ENCODE results near the gene PAX2.

The PAX2 gene

DNA sequence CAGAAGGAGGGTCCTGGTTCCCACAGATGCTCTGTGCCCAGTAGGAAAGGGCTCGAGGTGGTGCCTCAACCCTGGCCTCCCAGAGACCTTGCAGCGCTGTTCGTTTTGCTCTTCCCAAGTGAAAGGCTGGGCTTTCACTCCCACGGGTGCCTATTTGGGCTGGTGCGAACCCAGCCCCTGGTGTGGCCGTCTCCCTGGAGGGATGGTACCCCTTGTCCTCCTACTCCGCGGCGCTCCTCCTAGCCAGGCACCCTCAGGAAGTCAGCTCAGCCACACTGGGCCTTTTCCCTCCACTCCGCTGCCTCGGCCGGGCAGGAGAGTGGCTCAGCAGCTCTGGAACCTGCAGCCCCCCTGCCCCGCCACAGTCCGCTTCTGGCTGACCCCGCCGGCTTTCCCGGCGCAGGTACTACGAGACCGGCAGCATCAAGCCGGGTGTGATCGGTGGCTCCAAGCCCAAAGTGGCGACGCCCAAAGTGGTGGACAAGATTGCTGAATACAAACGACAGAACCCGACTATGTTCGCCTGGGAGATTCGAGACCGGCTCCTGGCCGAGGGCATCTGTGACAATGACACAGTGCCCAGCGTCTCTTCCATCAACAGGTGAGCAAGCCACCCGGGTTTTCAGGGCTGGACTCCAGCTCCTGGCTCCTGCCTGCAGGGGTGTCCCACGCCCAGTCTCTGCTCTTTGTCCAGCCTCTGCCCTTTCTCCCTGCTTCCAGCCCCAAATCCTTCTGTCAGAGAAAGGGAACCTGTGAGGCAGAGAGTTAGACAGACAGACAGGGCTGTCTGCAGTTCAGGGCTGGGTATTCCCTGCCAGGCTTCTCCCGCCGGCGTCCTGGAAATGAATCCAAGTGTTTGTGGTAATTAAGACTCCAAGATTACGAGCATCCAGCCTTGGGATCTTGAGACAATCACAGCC lies 5.2 kb downstream of the PAX2 start:
- in situ Hi-C loops (cut with HindIII; ENCODE audit: low sequenced_read_pairs), result no loop called here

DNA sequence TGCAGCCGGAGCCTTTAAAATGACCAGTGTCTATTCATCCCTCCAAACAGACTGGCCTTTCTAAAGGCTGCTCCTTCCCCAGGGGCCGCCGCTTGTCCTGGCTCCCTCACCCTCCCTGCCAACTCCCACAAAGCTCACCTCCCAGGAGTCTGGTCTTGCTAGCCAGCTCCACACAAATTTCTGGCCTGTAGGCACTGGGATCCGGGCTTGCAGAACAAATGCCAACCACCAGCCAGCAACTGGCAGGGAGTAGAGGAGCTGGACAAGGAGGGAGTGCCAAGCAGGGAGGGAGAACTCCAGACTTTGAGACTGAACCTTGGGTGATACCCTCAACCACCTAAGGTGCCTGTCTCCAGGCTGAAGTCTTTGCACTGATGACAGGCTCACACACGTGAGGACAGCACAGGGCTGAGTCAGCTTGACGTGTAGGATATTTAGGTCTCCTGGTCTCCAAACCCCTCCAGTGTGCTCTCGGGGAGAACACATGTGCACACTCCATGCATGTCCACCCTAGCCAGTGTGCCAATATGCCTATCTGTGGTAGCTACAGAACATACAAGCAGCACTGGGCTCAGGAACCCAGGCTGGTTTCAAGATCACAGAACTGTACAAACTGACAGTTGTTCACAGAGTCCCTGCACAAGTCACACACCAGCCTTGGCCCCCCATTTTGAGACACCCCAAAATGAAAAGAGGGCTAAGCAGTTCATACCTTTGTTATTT lies 6.0 kb downstream of the PAX2 start:
- in situ Hi-C loops (cut with HindIII; ENCODE audit: low sequenced_read_pairs), result no loop called here

DNA sequence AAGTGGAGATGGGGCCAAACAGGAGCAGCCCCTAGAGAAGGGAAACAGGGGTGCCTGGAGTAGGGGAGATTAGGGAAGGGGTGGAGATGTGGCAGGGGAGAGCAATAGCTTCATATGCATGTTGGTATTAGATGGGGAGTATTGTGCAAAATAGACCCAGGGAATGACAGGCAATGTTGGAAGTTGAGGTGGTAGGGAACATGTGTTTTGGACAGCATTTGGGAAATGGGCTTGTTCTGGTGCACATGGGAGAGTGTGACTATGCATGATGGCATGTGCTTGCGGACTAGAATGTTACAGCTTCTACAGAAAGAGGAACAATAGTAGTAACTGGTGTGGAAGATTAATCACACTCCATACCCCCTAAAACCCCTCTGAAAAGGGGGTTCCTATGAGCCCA lies 10.4 kb downstream of the PAX2 start:
- in situ Hi-C loops (cut with HindIII; ENCODE audit: low sequenced_read_pairs), result no loop called here

DNA sequence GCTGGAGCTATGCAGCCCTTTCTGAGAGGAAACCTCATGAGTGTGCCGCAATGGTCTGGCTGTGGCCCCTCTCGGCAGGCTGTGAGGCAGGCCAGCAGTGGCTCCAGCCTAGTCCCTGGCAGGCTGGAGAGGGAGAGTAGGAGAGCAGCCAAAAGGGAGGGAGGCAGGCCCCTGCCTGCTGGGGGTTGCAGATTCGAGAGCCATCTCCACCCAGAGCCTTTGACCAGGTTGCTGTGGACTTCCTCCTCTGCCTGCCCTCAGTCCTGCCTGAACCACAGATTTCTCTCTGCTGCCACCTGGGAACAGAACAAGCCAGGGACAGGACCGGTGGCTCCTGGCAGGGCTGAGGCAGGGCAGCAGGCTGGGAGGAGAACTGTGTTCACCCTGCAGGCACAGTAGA lies 13.9 kb downstream of the PAX2 start:
- in situ Hi-C loops (cut with HindIII; ENCODE audit: low sequenced_read_pairs), result no loop called here

DNA sequence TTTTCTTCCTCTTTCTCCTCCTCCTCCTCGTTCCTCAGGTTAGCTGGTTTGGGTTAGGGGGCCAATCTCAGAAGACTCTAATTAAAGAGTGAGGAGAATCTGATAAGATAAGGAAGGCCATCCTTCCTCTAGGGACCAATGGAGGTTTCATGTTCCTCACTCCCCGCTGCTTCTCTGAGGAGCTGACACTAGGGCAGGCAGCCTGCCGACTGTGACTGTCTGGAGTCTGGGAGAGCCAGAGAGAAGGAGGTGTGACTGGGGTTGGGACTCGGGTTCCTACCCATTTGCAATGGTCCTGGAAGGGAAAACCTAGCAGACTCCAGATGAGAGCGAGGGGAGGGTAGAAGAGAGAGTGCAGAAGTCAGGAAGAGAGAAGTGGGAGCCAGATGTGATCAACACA lies 15.3 kb downstream of the PAX2 start:
- in situ Hi-C loops (cut with HindIII; ENCODE audit: low sequenced_read_pairs), result no loop called here

DNA sequence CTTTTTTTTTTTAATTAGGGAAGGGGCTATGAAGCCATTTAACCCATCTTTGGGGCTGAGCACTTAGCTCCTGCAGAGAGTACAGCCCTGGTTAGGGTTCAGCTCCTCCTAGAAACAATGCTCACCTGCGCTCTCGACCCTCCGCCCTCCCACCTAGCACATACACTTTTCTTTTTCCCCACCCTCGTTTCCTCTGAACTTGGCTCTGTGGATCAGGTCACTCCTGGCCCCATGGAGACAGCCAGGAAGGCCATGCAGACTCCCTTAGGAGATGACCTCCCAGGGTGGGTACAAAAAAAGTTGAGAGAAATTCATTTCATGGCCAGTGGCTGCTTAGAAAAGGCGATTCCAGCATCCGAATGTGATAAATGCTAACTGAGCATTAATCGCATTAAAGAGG lies 15.8 kb downstream of the PAX2 start:
- in situ Hi-C loops (cut with HindIII; ENCODE audit: low sequenced_read_pairs), result no loop called here

DNA sequence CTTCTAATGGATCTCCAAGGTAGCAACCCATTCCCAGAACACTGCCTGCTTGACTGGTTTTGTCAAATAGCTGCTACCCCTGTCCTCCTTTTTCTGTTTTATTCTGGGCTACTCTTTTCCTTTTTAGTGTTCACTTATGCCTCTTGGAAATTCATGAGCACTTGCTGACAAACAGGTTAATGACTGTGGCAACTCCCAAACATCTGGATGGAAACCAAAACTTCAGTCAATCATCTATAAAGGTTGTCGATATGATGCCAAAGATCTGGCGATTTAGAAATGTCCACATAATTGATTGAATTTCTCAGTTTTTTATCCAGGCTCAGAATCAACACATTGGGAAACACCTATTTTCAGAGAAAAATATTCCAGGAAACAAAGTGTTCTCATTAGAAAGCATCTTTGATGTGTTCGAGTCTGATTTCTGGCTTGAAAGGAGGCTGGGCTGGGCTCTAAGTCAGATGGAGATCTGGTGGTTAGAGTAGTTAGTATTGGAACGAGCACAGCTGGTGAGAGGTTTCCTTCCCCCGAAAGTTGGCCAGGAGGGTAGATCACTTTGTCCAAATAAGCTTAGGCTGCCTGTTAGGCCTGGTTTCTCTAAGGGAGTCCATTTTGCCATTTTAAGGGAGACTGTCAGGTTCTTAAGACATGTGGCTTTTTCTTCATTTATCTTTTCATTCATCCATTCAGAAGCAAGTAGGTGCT lies 17.8 kb downstream of the PAX2 start:
- in situ Hi-C loops (cut with HindIII; ENCODE audit: low sequenced_read_pairs), result no loop called here

DNA sequence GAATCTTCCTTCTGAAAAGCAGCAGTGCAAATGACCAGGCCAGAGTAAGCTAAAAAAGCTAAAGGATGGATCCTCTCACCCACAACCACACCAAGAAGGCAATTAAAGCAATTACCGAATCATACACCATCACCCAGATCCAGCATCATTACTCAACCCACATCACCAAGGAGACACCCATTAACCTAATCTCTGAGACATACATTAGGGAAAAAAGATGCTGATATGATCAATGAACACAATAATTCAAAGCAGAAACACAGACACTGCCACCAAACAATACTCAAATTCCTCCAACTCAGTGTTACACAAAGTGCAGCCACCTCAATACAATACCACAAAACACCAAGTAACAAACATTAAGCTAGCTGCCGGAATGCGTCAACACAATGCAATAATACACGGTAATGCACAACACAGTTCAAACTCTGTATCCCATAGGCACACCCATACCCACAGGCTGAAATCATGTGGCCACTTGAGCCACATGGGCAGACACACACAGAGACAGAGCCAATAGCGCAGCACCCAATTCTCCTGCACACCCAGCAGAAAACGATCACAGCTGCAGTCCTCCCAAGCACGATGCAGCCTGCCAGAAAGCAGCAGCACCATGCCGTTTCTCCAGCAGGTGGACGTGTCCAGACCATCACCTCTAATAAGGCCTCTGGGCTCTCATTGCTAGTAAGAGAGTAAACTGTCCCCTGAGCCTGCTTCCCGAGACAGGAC lies 21.5 kb downstream of the PAX2 start:
- in situ Hi-C loops (cut with HindIII; ENCODE audit: low sequenced_read_pairs), result no loop called here

DNA sequence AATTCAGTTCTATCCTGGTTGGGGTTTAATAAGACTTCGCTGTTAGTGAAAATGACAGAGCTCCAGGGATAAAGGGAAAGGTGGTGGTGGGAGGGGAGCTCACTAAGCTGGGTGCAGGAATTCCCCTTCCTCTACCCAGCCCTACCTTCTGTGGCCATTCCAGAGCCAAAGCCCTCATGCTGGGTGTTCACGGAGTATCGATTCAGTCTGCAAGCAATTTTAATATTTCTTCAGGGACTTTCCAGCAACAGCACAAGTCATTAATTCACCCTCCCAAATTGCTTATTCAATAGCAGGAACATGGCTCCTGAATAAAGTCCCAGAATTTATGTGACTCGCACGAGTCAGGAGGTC lies 22.0 kb downstream of the PAX2 start:
- in situ Hi-C loops (cut with HindIII; ENCODE audit: low sequenced_read_pairs), result no loop called here

DNA sequence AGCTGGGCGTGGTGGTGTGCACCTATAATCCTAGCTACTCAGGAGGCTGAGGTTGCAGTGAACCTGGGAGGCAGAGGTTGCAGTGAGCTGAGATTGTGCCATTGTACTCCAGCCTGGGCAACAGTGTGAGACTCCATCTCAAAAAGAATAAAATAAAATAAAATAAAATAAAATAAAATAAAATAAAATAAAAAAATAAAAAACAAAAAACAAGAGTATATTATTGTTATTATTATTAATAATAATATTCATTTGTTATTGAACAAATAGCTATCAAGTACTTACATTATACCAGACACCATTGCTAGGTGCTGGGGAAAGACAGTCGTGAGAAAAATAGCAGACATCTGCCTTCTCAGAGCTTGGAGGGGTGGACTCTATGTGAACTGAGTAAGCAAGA lies 24.1 kb downstream of the PAX2 start:
- in situ Hi-C loops (cut with HindIII; ENCODE audit: low sequenced_read_pairs), result no loop called here

DNA sequence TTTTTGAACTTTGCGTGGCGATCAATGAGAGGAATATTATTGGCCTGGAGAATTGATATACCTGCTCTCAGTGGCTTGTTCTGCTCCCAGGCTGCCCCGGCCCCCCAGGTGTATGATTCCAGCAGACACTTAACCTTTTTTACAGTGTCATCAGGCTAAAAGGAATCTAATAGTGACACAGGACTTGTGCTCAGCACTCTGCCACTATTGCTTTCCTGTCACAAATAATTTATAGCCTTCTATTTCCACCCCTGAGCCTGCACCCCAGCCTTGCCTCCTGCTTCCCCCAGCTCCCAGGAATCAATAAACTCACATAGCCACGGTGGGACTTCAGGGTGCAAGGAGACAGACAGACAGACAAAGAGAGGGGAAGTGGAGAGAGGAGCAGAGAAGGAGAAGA lies 28.3 kb downstream of the PAX2 start:
- in situ Hi-C loops (cut with HindIII; ENCODE audit: low sequenced_read_pairs), result no loop called here

DNA sequence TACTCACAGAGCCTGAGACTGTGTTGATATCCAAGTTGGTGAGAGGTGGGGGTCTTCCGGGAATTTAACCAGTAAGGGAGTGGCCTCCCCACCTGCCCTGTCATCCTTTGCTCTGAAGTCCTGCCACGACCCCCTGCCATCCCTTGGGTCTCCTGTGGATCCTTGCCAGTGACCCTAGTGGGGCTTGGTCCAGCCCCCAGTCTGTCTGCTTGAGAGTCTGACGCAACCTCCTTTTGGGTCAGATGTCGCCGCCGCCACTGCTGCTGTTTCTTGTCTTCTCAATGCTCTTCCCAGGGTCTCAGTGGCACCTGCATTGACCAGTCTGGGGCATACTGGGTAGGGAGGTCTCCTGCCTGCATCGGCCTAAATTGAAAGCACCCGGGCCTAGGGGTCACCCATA lies 28.8 kb downstream of the PAX2 start:
- in situ Hi-C loops (cut with HindIII; ENCODE audit: low sequenced_read_pairs), result no loop called here

DNA sequence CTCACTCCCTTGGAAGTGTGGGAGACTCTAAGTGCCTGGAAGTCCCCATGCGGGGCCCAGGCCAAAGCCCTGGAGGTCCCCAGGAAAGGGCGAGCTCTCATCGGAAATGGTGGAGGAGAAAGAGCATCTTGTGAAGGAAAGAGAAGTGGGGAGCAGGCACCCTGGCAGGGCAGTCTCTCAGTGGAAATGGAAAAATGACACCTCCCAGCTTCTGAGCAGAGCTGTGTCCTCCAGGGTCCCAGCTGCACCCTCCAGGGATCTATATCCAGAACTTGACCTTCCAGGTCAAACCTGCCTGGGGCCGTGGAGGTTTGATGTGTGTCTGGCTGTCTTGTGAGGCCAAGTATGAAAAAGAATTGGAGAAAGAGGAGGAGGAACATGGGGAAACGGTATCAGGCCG lies 29.5 kb downstream of the PAX2 start:
- in situ Hi-C loops (cut with HindIII; ENCODE audit: low sequenced_read_pairs), result no loop called here

DNA sequence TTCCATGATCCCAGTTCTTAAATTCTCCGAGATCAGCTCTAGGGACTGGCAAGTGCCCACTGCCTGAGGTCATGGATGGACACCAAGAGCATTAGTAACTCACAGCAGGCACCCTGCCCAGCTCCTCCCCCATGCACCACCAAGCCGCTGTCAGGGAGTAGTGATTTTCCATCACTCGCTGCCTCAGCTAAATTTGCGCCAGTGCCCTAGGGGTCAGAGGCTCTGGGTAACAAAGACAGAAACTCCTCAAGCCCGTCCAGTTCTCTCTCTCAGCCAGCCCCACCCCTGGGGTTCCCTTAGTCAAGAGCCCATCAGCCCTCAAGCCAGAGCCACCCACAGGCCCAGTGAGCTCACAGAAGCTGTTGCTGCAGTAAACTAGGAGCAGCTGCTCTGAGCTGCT lies 30.0 kb downstream of the PAX2 start:
- in situ Hi-C loops (cut with HindIII; ENCODE audit: low sequenced_read_pairs), result no loop called here

DNA sequence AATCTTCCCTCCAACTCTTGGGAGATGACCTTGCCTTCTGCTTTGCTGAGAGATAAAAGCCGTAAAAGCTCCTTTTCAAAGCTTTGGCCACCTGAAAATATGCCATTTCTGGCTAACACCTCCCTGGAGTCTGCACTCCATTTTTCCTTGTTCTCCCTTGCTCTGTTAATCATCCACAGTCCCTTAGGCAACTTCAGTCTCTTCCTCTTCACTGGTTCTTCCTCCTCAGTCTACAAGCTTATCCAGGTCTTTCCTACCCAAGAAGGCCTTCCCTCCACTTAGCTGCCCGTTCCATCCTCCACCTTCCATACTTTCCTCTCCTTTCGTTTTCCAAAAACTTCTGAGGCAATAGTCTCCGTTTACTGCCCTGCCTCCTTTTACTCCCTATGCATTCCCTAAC lies 30.5 kb downstream of the PAX2 start:
- in situ Hi-C loops (cut with HindIII; ENCODE audit: low sequenced_read_pairs), result no loop called here

DNA sequence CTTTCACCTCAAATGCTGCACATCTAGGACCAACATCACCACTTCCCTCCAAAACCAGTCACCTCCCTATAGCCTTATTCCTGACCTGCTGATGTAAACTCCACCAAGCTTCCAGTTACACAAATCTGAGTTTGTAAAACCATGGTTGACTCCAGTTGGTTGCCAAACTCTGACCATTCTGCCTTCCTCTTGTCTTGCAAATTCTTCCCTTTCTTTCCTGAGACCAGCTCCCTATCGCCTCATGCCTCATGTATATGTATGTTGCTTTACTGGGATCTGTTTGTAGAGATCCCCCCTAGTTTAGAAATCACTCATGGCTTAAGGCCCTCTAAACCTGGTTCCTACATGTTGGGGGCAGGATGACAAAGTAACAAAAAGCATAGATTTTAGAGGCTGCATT lies 31.3 kb downstream of the PAX2 start:
- in situ Hi-C loops (cut with HindIII; ENCODE audit: low sequenced_read_pairs), result no loop called here

DNA sequence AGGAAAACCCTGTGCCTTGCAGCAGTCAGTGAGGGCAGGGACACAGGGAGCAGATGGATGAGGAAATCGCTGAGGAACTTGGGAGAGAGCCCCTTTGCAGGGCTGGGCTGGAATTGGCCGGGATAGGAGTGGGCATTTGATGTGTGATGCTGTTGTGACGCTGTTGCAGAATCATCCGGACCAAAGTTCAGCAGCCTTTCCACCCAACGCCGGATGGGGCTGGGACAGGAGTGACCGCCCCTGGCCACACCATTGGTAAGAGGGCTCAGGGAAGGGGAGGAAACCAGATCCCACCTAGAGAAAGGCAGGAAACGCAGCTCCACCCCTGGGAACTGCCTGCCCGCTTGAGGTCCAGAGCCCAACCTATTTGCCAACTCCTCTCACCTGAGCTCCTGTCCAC lies 33.9 kb downstream of the PAX2 start:
- in situ Hi-C loops (cut with HindIII; ENCODE audit: low sequenced_read_pairs), result no loop called here

DNA sequence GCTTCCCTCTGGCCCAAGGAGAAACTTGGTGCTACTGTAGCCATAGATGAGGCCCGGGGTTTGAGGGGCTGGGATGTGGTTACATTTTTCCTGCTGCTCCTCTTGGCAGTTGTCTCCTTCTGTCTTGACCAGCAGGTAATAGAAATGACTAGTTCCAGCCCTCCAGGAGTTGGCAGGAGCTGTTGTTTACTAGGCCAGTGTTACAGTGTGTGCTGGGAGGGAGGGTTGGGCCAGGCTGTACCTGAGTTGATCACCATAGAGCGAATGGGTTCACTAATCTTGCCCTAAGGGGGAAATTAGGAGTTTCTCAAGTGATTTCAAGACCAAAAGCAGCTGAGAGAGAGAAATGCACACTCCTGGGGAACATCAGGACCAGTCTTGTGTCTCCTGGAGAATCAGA lies 34.9 kb downstream of the PAX2 start:
- in situ Hi-C loops (cut with HindIII; ENCODE audit: low sequenced_read_pairs), result no loop called here

DNA sequence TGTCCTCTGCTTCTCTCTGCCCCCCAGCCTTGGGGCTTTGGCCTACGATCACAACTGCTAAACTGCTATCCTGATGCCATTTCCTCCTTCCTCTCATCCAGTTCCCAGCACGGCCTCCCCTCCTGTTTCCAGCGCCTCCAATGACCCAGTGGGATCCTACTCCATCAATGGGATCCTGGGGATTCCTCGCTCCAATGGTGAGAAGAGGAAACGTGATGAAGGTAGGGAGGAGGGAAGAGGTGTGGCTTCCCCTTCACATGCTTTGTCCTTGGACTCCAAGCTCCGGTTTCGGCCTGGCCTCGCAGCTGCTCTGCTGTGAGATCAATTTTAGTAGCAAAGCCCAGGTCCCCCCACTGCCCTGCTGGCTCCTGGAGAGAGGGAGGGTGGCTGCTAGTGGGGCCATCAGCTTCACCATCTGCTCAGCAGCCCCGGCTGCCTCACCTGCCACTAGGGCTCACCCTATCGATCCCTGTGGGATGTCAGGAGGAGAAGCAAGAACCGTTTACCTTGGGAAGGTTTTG lies 35.8 kb downstream of the PAX2 start:
- in situ Hi-C loops (cut with HindIII; ENCODE audit: low sequenced_read_pairs), result no loop called here

DNA sequence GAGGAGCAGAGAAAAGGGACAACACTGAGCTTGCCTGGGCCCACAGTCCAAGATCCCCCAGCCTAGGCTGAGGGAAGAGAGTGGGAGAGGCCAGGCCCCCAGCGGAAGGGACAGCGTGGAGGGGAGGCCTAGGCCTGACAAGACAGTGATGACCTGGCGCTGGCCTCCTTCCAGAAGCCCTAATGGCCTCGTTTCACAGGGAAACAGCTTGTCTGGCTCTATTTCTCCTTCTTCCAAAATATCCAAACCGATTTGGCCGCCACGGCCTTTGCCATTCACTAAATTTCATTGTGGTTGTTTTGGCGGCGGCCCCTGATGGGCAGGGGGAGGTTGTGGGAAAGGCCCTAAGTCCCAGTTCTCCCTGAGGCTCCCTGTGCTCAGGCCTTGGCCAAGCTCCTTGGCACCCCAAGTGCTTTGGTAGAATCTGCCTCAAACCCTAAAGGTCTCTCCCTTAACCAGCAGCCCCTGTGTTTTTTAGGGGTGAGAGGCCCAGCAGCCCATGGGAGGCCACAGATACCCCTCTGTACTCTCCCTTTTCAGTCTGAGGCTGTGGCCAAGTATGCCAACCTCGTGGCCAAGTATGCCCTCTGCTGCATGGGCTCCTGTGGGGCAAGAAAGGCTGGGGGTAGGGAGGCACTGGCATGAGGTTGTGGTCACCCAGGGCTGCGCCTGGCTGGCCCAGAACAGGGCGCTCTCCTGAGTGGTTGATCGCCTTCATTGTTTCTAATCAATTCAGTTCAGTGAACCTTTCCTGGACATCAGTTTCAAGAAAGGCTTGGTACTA lies 37.3 kb downstream of the PAX2 start:
- in situ Hi-C loops (cut with HindIII; ENCODE audit: low sequenced_read_pairs), result no loop called here

Data from DLD1 (cell line).